GM21619 (cell line): ENCODE results near the gene PAPPA2.
"Not testable (repeated sequence)": the region's sequence is repeated elsewhere in the genome, so short reads cannot be mapped to it uniquely, and the experiment has no call there.

Experiments
- ATAC-seq: cut with Tn5 transposase; IDR thresholded peaks from one replicate; pipeline ENCODE4 v1.9.1; 2021; ENCODE audit not compliant: unreplicated experiment

PAPPA2 gene, protein sequence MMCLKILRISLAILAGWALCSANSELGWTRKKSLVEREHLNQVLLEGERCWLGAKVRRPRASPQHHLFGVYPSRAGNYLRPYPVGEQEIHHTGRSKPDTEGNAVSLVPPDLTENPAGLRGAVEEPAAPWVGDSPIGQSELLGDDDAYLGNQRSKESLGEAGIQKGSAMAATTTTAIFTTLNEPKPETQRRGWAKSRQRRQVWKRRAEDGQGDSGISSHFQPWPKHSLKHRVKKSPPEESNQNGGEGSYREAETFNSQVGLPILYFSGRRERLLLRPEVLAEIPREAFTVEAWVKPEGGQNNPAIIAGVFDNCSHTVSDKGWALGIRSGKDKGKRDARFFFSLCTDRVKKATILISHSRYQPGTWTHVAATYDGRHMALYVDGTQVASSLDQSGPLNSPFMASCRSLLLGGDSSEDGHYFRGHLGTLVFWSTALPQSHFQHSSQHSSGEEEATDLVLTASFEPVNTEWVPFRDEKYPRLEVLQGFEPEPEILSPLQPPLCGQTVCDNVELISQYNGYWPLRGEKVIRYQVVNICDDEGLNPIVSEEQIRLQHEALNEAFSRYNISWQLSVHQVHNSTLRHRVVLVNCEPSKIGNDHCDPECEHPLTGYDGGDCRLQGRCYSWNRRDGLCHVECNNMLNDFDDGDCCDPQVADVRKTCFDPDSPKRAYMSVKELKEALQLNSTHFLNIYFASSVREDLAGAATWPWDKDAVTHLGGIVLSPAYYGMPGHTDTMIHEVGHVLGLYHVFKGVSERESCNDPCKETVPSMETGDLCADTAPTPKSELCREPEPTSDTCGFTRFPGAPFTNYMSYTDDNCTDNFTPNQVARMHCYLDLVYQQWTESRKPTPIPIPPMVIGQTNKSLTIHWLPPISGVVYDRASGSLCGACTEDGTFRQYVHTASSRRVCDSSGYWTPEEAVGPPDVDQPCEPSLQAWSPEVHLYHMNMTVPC (N-terminal part only)

GRCh38 chr1:176462674-176463378, at the start of gene PAPPA2:
Gene PAPPA2, plus strand, starts transcription at chr1:176463175. Its CDS starts 93,148 bp downstream, at chr1:176556323.
- ATAC-seq: no peak

- no peak for ATAC-seq
Observed at GRCh38 chr1:176416777-176417176, 46.2 kb upstream of the PAPPA2 start.

- not testable (repeated sequence) for ATAC-seq
Observed at GRCh38 chr1:176419608-176420007, 43.4 kb upstream of the PAPPA2 start.

DNA sequence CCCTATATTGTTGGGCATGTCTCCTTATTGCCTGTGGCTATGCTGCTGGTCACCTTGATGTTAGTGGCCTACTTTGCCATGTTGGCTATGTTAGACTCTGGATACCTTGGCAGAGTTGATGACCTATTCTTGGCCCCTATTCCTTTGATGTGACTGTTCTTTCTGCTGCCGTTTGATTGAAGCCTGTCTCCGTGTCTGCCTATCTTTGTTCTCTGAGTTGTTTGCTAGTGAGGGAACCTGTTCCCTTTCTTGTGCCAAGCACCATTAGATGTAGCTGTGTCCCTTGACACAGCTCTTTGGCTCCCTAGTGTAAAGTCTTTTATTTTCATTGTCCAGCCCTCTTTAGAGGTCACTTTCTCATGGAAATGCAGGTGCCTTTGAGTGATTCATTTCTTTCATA, 28.7 kb upstream of the PAPPA2 start:
- no peak for ATAC-seq

DNA sequence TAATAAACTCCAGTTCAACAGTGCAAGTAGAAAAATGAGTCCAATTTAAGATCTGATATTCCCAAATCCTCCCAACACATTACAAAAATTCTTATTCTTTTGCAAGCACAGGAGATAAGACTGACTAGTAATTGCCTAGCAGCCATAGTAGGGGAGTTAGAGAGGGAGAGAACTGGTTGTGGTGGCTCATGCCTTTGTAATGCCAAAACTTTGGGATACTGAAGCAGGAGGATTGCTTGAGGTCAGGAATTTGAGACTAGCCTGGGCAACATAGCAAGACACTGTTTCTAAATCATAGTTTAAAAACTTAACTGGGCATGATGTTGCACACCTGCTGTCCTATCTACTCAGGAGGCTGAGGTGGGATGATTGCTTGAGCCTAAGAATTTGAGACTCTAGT, 26.7 kb upstream of the PAPPA2 start:
- no peak for ATAC-seq

- ATAC-seq: no peak
Observed at GRCh38 chr1:176440176-176440575, 22.8 kb upstream of the PAPPA2 start.

- ATAC-seq: no peak
Observed at GRCh38 chr1:176444286-176444685, 18.7 kb upstream of the PAPPA2 start.

DNA sequence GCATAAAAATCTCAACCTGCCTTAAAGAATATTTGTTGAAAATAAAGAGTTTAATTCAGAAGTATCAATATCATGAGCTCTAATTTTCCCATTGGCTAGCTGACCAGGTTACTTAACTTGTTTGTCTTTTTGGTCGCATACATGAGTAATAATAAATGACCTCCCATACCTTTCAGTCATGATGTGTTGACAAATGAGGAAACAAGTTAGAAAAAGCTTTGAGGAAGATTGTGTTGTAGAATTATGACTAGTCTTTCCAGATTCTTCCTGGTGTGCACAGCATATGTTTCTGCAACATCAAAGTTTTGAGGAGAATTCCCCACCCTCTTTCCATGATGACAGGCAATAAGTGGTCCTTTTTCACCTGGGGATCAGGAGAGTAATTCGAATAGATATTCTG, 17.6 kb upstream of the PAPPA2 start:
- ATAC-seq: no peak

GRCh38 chr1:176448340-176448739, 14.6 kb upstream of the PAPPA2 start:
- no peak for ATAC-seq

- no peak for ATAC-seq
Observed at GRCh38 chr1:176450526-176450925, 12.4 kb upstream of the PAPPA2 start.

GRCh38 chr1:176451741-176452140, 11.2 kb upstream of the PAPPA2 start:
- not testable (repeated sequence) for ATAC-seq

DNA sequence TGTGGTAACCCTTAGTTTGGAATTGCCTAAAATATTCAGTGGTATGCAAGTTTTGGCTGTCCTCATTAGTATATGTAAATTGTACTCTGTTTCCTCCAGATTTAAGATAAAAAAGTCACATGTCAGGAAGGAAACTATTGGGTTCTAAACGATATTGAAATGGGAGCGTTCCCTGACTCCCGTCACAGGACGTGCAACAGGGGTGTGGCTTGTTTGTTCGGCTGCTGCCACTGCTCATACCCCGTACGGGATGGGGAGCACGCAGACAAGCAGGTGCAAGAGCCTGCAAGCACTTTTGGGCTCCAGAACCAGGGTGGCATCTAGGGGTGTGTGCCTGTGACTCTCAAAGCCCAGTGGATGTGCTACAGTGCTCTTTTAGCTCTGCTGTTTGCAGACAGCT, 6.2 kb upstream of the PAPPA2 start:
- no peak for ATAC-seq

DNA sequence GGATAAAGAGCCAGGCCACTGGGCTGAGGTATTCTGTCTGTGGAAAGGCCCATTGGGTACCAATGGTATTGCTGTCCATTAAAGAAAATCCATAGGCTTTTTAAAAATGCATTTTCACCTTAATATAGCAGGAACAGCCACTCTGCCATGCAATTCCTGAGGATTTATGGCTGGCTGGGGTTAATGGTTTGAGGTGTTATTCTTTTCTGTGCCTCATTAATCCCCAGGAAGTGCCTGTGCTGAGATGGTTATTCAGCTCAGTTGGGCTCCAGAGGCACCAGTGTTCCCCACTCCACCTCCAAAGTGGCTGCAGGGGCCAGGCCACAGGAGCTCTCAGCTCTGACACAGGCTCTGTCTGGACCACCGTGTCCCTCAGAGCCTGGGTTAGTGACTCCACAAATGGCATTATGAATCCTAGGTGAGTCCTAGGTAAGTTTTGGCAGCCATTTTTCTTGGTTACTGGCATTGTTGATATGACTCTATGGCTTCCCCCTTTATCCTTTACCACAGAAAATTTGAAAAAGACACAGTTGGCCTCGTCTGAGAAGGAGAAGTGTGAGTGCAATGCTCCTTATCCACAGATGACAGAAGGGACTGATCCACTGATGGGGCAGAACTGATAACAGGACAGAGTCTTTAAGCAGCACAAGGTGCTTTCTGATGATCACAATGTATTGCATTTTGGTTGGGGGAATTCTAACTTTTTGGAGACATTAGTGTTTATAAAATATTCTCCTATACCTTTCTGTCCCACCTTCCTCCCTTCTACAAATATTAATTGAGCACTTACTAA, 2.2 kb upstream of the PAPPA2 start:
- ATAC-seq: no peak

DNA sequence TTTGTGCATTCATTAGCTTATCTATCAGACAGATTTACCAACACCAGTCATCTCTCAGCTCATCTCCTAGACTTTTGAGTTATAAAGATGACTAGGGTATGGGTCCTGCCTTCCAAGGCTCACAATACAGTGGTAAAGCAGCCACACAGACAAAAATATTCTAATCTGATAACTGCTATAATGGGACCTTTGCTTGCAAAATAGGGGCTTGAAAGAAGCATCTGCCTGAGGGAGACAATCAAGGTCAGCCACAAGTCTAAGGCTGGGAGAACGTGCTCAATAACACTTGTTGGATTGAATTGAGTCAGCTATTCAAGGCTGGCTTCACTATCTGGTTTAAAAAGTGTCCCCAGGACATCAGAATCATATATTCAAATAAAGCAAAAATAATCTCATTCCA, 1.4 kb upstream of the PAPPA2 start:
- ATAC-seq: no peak

DNA sequence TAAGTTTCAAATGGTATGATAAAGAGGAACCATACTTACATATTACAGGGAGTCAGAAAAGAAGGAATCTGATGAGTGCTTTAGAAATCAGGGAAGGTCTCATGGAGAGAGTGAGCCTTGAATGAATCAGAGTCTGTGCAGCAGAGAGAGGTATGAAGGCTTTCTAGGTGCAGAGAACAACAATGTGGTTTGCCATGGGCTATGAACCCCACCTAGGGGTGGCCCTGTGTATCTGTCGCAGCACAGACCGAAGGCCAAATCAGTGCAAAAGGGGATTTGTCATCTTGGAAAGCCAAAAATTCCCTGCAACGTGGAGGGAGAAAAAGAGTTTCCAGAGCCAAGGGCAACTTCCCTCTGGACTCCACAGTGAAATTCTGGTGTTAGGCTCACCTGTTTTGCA, 3.5 kb downstream of the PAPPA2 start:
- no peak for ATAC-seq

GRCh38 chr1:176469450-176470010, 6.6 kb downstream of the PAPPA2 start:
- ATAC-seq: no peak

- no peak for ATAC-seq
Observed at GRCh38 chr1:176471338-176472121, 8.6 kb downstream of the PAPPA2 start.

DNA sequence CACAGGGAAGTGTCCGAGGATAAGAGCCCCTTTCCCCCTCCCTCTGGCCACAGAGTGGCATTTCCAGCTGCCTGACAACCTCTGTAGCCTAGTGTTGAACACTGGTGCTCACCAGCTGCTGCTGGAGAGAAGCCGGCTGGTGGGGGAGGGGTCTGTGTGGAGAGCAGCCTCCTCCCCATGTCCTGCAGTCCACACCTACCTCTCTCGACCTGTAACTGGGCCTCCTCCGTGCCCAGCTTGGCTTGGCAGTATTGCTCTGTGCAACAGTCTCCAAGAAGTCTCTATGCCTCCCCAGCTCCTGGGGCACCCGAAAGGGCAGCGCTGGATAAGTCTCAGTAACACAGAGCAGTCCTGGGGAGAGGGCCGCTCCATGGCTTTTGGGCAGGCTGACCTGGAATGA, 17.0 kb downstream of the PAPPA2 start:
- ATAC-seq: no peak

- no peak for ATAC-seq
Observed at GRCh38 chr1:176480750-176481149, 17.8 kb downstream of the PAPPA2 start.
